Measurements from ENCODE around the gene PFN1.
A peak's percentile ranks its signal among the peaks of the same experiment; 100 is the strongest.

PFN1 gene

GRCh38 chr17:4945176-4945943 is 3.0 kb downstream of the PFN1 start:
- Histone ChIP-seq H3K4me3 (peak overlapping the region; percentile 99), H3K27ac (peak overlapping the region; percentile 90 to 99)
- peak; percentile 86 for DNase-seq (ENCODE audit: low spot score)
- TF ChIP-seq, protein P1, sequence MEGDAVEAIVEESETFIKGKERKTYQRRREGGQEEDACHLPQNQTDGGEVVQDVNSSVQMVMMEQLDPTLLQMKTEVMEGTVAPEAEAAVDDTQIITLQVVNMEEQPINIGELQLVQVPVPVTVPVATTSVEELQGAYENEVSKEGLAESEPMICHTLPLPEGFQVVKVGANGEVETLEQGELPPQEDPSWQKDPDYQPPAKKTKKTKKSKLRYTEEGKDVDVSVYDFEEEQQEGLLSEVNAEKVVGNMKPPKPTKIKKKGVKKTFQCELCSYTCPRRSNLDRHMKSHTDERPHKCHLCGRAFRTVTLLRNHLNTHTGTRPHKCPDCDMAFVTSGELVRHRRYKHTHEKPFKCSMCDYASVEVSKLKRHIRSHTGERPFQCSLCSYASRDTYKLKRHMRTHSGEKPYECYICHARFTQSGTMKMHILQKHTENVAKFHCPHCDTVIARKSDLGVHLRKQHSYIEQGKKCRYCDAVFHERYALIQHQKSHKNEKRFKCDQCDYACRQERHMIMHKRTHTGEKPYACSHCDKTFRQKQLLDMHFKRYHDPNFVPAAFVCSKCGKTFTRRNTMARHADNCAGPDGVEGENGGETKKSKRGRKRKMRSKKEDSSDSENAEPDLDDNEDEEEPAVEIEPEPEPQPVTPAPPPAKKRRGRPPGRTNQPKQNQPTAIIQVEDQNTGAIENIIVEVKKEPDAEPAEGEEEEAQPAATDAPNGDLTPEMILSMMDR (IDR thresholded peaks at IDR 0.05): no peak

GRCh38 chr17:4944554-4945175 is 3.7 kb downstream of the PFN1 start:
- DNase-seq (ENCODE audit: low spot score): no peak
- Histone ChIP-seq H3K27ac (peak overlapping the region; percentile 90 to 99), H3K4me3 (peak overlapping the region; percentile 99)
- TF ChIP-seq, protein P1 (IDR thresholded peaks at IDR 0.05): no peak

- peak overlapping the region; percentile 90 to 99 for H3K27ac ChIP-seq
- peak overlapping the region; percentile 99 for H3K4me3 ChIP-seq
- DNase-seq (ENCODE audit: low spot score): no peak
- TF ChIP-seq, protein P1 (IDR thresholded peaks at IDR 0.05): no peak
Measured at GRCh38 chr17:4944163-4944553, 4.2 kb downstream of the PFN1 start.

DNA sequence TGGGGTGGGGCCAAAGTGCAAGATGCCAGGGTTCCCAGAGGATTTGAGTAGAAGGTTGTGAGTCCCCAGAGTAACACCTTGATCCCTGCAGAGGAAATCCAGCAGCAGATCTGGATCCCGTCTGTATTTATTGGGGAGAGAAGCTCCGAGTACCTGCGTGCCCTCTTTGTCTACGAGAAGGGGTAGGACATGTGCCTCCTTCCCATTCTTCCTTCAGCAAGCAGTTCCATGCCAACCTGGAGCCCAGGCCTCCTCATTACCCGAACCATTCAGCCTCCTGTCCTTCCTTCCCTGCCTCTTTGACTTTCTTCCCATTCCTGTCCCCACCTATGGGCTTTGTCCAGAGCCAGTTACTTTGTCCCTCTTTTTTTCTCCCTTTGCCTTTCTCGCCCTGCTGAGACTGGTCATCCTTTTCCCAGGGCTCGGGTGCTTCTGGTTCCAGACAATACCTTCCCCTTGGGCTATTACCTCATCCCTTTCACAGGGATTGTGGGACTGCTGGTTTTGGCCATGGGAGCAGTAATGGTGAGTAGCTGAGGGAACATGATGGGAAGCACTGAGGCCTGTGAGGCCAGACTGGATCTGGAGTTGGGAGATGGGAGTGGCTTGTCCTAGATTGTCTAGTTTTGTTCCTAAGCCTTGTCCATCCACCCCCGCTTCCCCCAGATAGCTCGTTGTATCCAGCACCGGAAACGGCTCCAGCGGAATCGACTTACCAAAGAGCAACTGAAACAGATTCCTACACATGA is 5.4 kb downstream of the PFN1 start:
- DNase-seq (ENCODE audit: low spot score): no peak
- Histone ChIP-seq H3K27ac (no peak overlapping the region), H3K4me3 (no peak overlapping the region)
- TF ChIP-seq, protein P1 (IDR thresholded peaks at IDR 0.05): no peak

GRCh38 chr17:4941319-4941610 is 7.1 kb downstream of the PFN1 start:
- no peak overlapping the region for H3K27ac ChIP-seq
- H3K4me3 ChIP-seq: peak overlapping the region; percentile 80
- no peak for DNase-seq (ENCODE audit: low spot score)
- TF ChIP-seq, protein P1 (IDR thresholded peaks at IDR 0.05): no peak

DNA sequence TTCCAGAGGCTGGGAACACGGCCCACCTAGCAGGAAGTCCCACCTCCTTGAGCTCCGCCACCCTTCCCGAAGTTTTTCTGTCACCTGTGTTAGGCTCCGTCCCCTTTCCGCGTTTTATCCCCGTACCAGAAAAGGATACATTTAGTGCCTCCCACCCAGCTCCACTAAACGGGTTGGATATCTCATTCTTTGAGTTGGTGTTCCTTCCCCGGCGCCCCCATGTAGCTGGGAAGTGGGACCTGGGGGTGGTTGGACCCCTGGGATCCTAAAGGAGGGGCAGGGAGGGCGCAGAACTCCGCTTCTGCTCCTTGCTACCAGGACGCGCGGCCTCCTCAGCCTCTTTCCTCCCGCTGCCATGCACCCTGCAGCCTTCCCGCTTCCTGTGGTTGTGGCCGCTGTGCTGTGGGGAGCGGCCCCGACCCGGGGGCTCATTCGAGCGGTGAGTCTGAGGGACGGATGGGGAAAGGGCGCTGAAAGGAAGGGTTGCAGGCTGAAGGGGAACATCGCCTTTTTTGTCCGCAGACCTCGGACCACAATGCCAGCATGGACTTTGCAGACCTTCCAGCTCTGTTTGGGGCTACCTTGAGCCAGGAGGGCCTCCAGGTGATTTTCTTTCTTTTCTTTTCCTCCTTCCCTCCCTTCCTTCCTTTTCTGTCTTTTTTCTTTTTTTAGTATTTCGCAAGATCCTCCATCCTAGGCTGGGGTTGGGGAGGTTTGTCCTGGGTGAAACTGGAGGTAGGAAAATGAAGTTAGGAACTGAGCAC is 7.6 kb downstream of the PFN1 start:
- peak overlapping the region; percentile 86 to 93 for H3K27ac ChIP-seq
- H3K4me3 ChIP-seq: peak overlapping the region; percentile 80
- DNase-seq (ENCODE audit: low spot score): no peak
- TF ChIP-seq, protein P1 (IDR thresholded peaks at IDR 0.05): no peak
